ENCODE data around the gene RPL36.

RPL36 gene

GRCh38 chr19:5673752-5674151 is 16.3 kb upstream of the RPL36 start (continued):
- no peak for TF ChIP-seq CREB5 (CRISPR knock-in tag; IDR thresholded peaks at IDR 0.05; ENCODE audit: low read depth)
- TF ChIP-seq RARB (CRISPR knock-in tag; IDR thresholded peaks at IDR 0.05), result no peak
- no peak for TF ChIP-seq CSDC2 (CRISPR knock-in tag; IDR thresholded peaks at IDR 0.05)
- no peak for TF ChIP-seq ZNF70 (CRISPR knock-in tag; IDR thresholded peaks at IDR 0.05)
- TF ChIP-seq ZC3H10 (CRISPR knock-in tag; IDR thresholded peaks at IDR 0.05), result no peak

GRCh38 chr19:5674714-5675113 is 15.4 kb upstream of the RPL36 start:
- ATAC-seq, result no peak
- no peak for TF ChIP-seq BACH2 (CRISPR knock-in tag; IDR thresholded peaks at IDR 0.05; ENCODE audit: borderline replicate concordance)
- TF ChIP-seq ZFP3 (CRISPR knock-in tag; IDR thresholded peaks at IDR 0.05), result no peak
- no peak for TF ChIP-seq CREB5 (CRISPR knock-in tag; IDR thresholded peaks at IDR 0.05; ENCODE audit: low read depth)
- no peak for TF ChIP-seq GLIS3 (CRISPR knock-in tag; IDR thresholded peaks at IDR 0.05)
- no peak for TF ChIP-seq PPARA (CRISPR knock-in tag; IDR thresholded peaks at IDR 0.05; ENCODE audit: borderline replicate concordance)
- TF ChIP-seq TCF4 (CRISPR knock-in tag; IDR thresholded peaks at IDR 0.05; ENCODE audit: borderline replicate concordance), result no peak

DNA sequence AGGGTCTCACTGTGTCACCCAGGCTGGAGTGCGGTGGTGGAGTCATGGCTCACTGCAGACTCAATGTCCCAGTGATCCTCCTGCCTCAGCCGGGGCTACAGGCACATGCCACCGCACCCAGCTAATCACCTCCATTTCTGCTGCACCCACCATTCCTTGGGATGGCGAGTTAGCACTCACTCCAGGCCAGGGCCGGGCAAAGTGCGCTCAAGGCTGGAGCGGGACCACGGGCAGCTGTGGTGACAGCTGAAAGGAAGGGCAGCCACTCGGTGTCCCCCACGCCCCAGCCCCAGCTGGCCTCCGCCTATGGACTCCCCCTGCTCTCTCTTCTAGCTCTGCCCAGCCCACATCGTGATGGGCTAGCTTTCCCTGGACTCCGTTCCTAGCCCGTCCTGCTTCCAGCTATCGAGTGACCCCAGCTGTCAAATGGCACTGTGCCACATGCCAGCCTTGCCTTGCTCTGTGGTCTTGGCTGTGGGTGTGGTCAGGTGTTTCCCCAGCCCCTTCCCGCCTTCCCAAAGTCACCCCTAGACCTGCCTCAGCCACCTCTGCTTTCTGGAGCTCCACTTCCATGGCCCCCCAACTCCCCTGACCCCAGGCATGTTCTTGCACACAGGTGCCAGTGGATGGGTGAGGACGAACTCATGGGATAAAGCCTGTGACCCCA is 13.9 kb upstream of the RPL36 start:
- no peak for ATAC-seq
- TF ChIP-seq ZFP3 (CRISPR knock-in tag; IDR thresholded peaks at IDR 0.05) (no peak), BACH2 (CRISPR knock-in tag; IDR thresholded peaks at IDR 0.05; ENCODE audit: borderline replicate concordance) (no peak), ZC3H10 (CRISPR knock-in tag; IDR thresholded peaks at IDR 0.05) (no peak), CREB5 (CRISPR knock-in tag; IDR thresholded peaks at IDR 0.05; ENCODE audit: low read depth) (no peak), SNAI2 (CRISPR knock-in tag; IDR thresholded peaks at IDR 0.05) (no peak), PPARA (CRISPR knock-in tag; IDR thresholded peaks at IDR 0.05; ENCODE audit: borderline replicate concordance) (no peak), ZFP30 (CRISPR knock-in tag; IDR thresholded peaks at IDR 0.05) (no peak), ISL1 (CRISPR knock-in tag; IDR thresholded peaks at IDR 0.05) (no peak), ESRRG (CRISPR knock-in tag; IDR thresholded peaks at IDR 0.05) (no peak), PATZ1 (CRISPR knock-in tag; IDR thresholded peaks at IDR 0.05; ENCODE audit: borderline replicate concordance) (no peak), OSR1 (CRISPR knock-in tag; IDR thresholded peaks at IDR 0.05) (no peak), ARNTL (CRISPR knock-in tag; IDR thresholded peaks at IDR 0.05; ENCODE audit: borderline replicate concordance, low read depth) (no peak), GLIS3 (CRISPR knock-in tag; IDR thresholded peaks at IDR 0.05) (no peak)
- TF ChIP-seq, protein P1, sequence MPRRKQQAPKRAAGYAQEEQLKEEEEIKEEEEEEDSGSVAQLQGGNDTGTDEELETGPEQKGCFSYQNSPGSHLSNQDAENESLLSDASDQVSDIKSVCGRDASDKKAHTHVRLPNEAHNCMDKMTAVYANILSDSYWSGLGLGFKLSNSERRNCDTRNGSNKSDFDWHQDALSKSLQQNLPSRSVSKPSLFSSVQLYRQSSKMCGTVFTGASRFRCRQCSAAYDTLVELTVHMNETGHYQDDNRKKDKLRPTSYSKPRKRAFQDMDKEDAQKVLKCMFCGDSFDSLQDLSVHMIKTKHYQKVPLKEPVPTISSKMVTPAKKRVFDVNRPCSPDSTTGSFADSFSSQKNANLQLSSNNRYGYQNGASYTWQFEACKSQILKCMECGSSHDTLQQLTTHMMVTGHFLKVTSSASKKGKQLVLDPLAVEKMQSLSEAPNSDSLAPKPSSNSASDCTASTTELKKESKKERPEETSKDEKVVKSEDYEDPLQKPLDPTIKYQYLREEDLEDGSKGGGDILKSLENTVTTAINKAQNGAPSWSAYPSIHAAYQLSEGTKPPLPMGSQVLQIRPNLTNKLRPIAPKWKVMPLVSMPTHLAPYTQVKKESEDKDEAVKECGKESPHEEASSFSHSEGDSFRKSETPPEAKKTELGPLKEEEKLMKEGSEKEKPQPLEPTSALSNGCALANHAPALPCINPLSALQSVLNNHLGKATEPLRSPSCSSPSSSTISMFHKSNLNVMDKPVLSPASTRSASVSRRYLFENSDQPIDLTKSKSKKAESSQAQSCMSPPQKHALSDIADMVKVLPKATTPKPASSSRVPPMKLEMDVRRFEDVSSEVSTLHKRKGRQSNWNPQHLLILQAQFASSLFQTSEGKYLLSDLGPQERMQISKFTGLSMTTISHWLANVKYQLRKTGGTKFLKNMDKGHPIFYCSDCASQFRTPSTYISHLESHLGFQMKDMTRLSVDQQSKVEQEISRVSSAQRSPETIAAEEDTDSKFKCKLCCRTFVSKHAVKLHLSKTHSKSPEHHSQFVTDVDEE (CRISPR knock-in tag; IDR thresholded peaks at IDR 0.05), result no peak
- TF ChIP-seq, protein P2, sequence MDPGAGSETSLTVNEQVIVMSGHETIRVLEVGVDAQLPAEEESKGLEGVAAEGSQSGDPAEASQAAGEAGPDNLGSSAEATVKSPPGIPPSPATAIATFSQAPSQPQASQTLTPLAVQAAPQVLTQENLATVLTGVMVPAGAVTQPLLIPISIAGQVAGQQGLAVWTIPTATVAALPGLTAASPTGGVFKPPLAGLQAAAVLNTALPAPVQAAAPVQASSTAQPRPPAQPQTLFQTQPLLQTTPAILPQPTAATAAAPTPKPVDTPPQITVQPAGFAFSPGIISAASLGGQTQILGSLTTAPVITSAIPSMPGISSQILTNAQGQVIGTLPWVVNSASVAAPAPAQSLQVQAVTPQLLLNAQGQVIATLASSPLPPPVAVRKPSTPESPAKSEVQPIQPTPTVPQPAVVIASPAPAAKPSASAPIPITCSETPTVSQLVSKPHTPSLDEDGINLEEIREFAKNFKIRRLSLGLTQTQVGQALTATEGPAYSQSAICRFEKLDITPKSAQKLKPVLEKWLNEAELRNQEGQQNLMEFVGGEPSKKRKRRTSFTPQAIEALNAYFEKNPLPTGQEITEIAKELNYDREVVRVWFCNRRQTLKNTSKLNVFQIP (CRISPR knock-in tag; IDR thresholded peaks at IDR 0.05; ENCODE audit: borderline replicate concordance, low read depth), result no peak

All from SK-N-SH treated with all-trans-retinoic acid at 6 μM for 48 hours (cell line).